Gastrocnemius medialis (tissue), 4 donors: Measurements from ENCODE around the gene CCSER2.

Source experiments
- POLR2A ChIP-seq, 2 donors: fragments of 450-650 bp; IDR thresholded peaks; one replicate each; pipeline ENCODE4 v1.6.1; 2017; ENCODE audit warnings: antibody characterized with exemption in 2 of 2, mild to moderate bottlenecking in 2 of 2, moderate library complexity in 2 of 2
- TF ChIP-seq, protein P1 (sequence below), 5 experiments: fragments of 450-650 bp in 3 of 5; fragments of 200-600 bp in 2 of 5; sonication (generic) in 2 of 5; IDR thresholded peaks in 4 of 5; conservative IDR thresholded peaks in 1 of 5; 1 replicate in 4 of 5; 2 replicates in 1 of 5; pipeline ENCODE4 v1.5.1; 2016 to 2019; ENCODE audit warnings: antibody characterized with exemption in 5 of 5, mild to moderate bottlenecking in 3 of 5, moderate library complexity in 3 of 5

DNA sequence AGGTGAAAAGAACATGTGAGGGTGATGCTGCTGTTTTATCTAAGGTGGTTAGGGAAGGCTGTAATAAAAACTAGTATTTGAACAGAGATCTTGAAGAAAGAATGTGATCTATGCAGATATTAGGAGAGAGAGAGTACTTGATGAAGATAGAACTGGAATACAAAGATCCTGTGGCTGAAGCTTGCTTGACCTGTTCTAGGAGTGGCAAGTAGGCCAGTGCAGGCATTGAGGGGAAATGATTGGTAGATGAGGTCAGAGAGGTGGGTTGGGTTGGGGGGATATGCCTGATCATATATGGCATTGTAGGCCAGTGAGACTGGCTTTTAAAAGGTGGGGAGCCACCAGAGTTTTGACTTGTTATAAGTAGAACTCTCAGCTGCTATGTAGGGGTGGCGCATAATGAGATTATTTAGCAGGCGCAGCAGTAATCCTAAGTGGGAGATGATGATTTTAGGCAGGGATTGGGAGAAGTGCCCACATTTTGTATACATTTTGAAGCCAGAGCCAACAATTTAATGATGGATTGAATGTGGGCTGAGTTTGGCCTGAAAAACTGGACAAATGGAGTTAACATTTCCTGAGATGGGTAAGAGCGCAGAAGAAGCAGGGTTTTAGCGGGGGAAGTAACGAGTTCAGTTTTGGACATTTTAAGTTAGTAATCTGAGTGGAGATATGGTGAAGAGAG lies 8.2 kb downstream of the CCSER2 start:
- TF ChIP-seq, protein P1, sequence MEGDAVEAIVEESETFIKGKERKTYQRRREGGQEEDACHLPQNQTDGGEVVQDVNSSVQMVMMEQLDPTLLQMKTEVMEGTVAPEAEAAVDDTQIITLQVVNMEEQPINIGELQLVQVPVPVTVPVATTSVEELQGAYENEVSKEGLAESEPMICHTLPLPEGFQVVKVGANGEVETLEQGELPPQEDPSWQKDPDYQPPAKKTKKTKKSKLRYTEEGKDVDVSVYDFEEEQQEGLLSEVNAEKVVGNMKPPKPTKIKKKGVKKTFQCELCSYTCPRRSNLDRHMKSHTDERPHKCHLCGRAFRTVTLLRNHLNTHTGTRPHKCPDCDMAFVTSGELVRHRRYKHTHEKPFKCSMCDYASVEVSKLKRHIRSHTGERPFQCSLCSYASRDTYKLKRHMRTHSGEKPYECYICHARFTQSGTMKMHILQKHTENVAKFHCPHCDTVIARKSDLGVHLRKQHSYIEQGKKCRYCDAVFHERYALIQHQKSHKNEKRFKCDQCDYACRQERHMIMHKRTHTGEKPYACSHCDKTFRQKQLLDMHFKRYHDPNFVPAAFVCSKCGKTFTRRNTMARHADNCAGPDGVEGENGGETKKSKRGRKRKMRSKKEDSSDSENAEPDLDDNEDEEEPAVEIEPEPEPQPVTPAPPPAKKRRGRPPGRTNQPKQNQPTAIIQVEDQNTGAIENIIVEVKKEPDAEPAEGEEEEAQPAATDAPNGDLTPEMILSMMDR (IDR thresholded peaks at IDR 0.05 in 4 of 5, conservative IDR thresholded peaks at IDR 0.05 in 1 of 5) = no peak
- TF ChIP-seq POLR2A (IDR thresholded peaks at IDR 0.05) = no peak
